Upper lobe of left lung (tissue), 6 donors: ENCODE results near the gene CDH8. TPM values are rescaled to one million over a fixed set of nuclear protein-coding genes. Genes with fewer than 3 reads are reported as not detected.

Source experiments
- ATAC-seq, 2 donors: fragments of 200-7000 bp; cut with Tn5 transposase; one replicate each; pipeline ENCODE4 v1.9.1; 2022; ENCODE audit warnings: mild to moderate bottlenecking in 2 of 2, moderate library complexity in 2 of 2; ENCODE audit not compliant: low FRiP score in 2 of 2
- DNase-seq, 2 donors: peaks; one replicate each; pipeline ENCODE4 v3.0.0-alpha.2; 2019 to 2020
- H3K27ac ChIP-seq, 4 donors: fragments of 200-600 bp; sonication (generic); one replicate each; pipeline ENCODE4 v1.5.1; 2016 to 2019
- H3K27me3 ChIP-seq, 4 donors: fragments of 200-600 bp; sonication (generic); one replicate each; pipeline ENCODE4 v1.5.1; 2017 to 2019
- H3K36me3 ChIP-seq, 4 donors: fragments of 200-600 bp; sonication (generic); one replicate each; pipeline ENCODE4 v1.5.1; 2016 to 2019
- H3K4me1 ChIP-seq, 4 donors: fragments of 200-600 bp; sonication (generic); one replicate each; pipeline ENCODE4 v1.5.1; 2018 to 2019
- H3K4me3 ChIP-seq, 4 donors: fragments of 200-600 bp; sonication (generic); one replicate each; pipeline ENCODE4 v1.5.1; 2017 to 2019; ENCODE audit warnings: mild to moderate bottlenecking in 2 of 4, moderate library complexity in 1 of 4
- H3K9me3 ChIP-seq, 4 donors: fragments of 200-600 bp; sonication (generic); one replicate each; pipeline ENCODE4 v1.5.1; 2018 to 2019
- EP300 ChIP-seq, 4 donors: sonication (generic); formaldehyde crosslinking; IDR thresholded peaks; one replicate each; pipeline ENCODE4 v1.5.1; 2017; ENCODE audit warnings: antibody characterized with exemption in 4 of 4, control low read depth in 2 of 4
- POLR2A ChIP-seq, 4 donors: fragments of 450-650 bp; IDR thresholded peaks; one replicate each; pipeline ENCODE4 v1.5.1; 2016 to 2017; ENCODE audit warnings: antibody characterized with exemption in 4 of 4, mild to moderate bottlenecking in 2 of 4
- POLR2AphosphoS5 ChIP-seq, 2 donors: sonication (generic); formaldehyde crosslinking; IDR thresholded peaks; one replicate each; pipeline ENCODE4 v1.5.1; 2017; ENCODE audit warnings: antibody characterized with exemption in 2 of 2
- WGBS, 2 donors: methylation state at CpG; one replicate each; pipeline ENCODE4 v1.1.5; 2017 to 2018; 5-methylcytosine and 5-hydroxymethylcytosine counted together
- total RNA-seq, 6 donors: library from RNA; depleted of rRNA in 4 of 6; stranded (reverse); fragments of >200 nt in 4 of 6; gene quantifications; one replicate each; pipeline versions ENCODE4 v1.1.0 to v1.2.1, GENCODE V29; 2016 to 2021
- TF ChIP-seq, protein P1 (sequence below), 6 experiments: fragments of 450-650 bp in 4 of 6; fragments of 200-600 bp in 2 of 6; sonication (generic) in 2 of 6; IDR thresholded peaks; one replicate each; pipeline ENCODE4 v1.5.1; 2016 to 2019; ENCODE audit warnings: antibody characterized with exemption in 6 of 6
- donor health status: DM: no; HTN: no; CAD: no; lungs with moderate emphysema.
- donor health status: DM: no; HTN: yes; CAD: no; lungs with severe emphysema.

CDH8 gene, protein sequence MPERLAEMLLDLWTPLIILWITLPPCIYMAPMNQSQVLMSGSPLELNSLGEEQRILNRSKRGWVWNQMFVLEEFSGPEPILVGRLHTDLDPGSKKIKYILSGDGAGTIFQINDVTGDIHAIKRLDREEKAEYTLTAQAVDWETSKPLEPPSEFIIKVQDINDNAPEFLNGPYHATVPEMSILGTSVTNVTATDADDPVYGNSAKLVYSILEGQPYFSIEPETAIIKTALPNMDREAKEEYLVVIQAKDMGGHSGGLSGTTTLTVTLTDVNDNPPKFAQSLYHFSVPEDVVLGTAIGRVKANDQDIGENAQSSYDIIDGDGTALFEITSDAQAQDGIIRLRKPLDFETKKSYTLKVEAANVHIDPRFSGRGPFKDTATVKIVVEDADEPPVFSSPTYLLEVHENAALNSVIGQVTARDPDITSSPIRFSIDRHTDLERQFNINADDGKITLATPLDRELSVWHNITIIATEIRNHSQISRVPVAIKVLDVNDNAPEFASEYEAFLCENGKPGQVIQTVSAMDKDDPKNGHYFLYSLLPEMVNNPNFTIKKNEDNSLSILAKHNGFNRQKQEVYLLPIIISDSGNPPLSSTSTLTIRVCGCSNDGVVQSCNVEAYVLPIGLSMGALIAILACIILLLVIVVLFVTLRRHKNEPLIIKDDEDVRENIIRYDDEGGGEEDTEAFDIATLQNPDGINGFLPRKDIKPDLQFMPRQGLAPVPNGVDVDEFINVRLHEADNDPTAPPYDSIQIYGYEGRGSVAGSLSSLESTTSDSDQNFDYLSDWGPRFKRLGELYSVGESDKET
- 1 to 10 TPM in 1 of 6 donors, under 1 TPM in 4, not detected in 1; 0.10 to 1.8 (median 0.31) TPM for total RNA-seq

- Histone ChIP-seq H3K27me3 (peaks cover 0 to 24% (median 9%) of the 10 kb centered on the region in 4 donors), H3K27ac (no peak within 1 kb of the TSS), H3K4me1 (peaks cover 0 to 26% (median 15%) of the 10 kb centered on the region in 4 donors), H3K9me3 (no peaks in the 10 kb centered on the region), H3K4me3 (peak within 1 kb of the TSS in 3 of 4 donors; percentile 22 to 45 (median 26)), H3K36me3 (no peaks in the 10 kb centered on the region)
- TF ChIP-seq POLR2AphosphoS5 (IDR thresholded peaks at IDR 0.05), result no peak
- TF ChIP-seq POLR2A (IDR thresholded peaks at IDR 0.05), result no peak
- DNase-seq (peak in 1 of 2 donors; percentile 85), ATAC-seq (peak; percentile 55 to 56)
- 0 to 9% methylated on average over 2 to 34 of the region's 60 CpGs for WGBS, 2 donors
Observed at GRCh38 chr16:62036101-62036801, at the start of gene CDH8. Gene CDH8, minus strand, starts transcription at chr16:62036438. Its CDS starts 15,035 bp downstream, at chr16:62021403.

- Histone ChIP-seq H3K4me1 (no peaks in the 10 kb centered on the region), H3K4me3 (no peak overlapping the region), H3K27ac (no peak overlapping the region), H3K9me3 (no peaks in the 10 kb centered on the region), H3K36me3 (no peaks in the 10 kb centered on the region), H3K27me3 (no peaks in the 10 kb centered on the region)
- 85 to 88% methylated on average over 4 of the region's 4 CpGs for WGBS, 2 donors
- TF ChIP-seq POLR2A (IDR thresholded peaks at IDR 0.05) (no peak), POLR2AphosphoS5 (IDR thresholded peaks at IDR 0.05) (no peak), EP300 (IDR thresholded peaks at IDR 0.05) (no peak)
- TF ChIP-seq, protein P1, sequence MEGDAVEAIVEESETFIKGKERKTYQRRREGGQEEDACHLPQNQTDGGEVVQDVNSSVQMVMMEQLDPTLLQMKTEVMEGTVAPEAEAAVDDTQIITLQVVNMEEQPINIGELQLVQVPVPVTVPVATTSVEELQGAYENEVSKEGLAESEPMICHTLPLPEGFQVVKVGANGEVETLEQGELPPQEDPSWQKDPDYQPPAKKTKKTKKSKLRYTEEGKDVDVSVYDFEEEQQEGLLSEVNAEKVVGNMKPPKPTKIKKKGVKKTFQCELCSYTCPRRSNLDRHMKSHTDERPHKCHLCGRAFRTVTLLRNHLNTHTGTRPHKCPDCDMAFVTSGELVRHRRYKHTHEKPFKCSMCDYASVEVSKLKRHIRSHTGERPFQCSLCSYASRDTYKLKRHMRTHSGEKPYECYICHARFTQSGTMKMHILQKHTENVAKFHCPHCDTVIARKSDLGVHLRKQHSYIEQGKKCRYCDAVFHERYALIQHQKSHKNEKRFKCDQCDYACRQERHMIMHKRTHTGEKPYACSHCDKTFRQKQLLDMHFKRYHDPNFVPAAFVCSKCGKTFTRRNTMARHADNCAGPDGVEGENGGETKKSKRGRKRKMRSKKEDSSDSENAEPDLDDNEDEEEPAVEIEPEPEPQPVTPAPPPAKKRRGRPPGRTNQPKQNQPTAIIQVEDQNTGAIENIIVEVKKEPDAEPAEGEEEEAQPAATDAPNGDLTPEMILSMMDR (IDR thresholded peaks at IDR 0.05), result no peak
- no peak for ATAC-seq
- no peak for DNase-seq
Observed at GRCh38 chr16:62079236-62079635, 43.0 kb upstream of the CDH8 start.

DNA sequence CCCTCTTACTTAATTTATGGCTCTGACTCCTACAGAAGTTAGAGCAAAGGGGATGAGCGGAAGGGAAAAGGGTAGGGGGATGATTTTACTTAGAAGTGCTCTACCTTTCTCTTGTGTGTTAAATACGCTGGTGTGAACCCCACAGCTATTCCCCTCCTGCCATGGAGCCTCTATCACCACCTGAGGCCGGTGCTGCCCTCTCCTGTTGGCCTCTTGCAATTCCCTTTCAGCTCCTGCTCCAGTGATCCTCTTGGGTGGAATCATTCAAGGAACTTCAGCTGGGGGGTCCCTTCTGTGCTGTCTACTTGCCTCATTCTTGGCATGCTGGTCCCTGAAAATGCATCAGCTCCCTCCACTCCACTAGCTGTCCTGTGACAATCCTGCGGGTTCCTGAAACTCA is 41.8 kb upstream of the CDH8 start:
- Histone ChIP-seq H3K27ac (no peak overlapping the region), H3K27me3 (no peaks in the 10 kb centered on the region), H3K4me1 (no peaks in the 10 kb centered on the region), H3K9me3 (no peaks in the 10 kb centered on the region), H3K4me3 (no peak overlapping the region), H3K36me3 (no peaks in the 10 kb centered on the region)
- ATAC-seq (no peak), DNase-seq (peak in 1 of 2 donors; percentile 21)
- TF ChIP-seq POLR2A (IDR thresholded peaks at IDR 0.05), result no peak
- TF ChIP-seq, protein P1 (IDR thresholded peaks at IDR 0.05), result peak in 1 of 6 experiments; percentile 18
- WGBS, 2 donors, result 52 to 56% methylated on average over 4 of the region's 4 CpGs

DNA sequence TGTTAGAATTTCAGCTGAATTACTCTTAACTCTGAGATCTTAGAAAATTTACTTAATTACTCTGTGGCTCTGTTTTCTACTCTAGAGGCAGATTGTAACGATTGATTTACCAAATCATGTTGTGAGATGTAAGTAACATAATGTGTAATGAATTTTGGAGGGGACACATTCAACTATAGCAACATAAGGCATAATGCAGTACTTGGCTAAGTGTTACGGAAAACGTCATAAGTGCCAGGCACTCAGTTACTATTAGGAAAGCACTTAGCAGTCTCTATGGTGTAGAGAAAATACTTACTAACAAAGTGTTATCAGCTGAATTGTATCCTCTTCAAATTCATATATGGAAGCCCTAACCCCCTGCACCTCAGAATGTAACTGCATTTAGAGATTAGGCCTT is 40.6 kb upstream of the CDH8 start:
- Histone ChIP-seq H3K27ac (no peak overlapping the region), H3K27me3 (no peaks in the 10 kb centered on the region), H3K36me3 (no peaks in the 10 kb centered on the region), H3K4me3 (no peak overlapping the region), H3K4me1 (no peaks in the 10 kb centered on the region), H3K9me3 (no peaks in the 10 kb centered on the region)
- TF ChIP-seq EP300 (IDR thresholded peaks at IDR 0.05) (no peak), POLR2A (IDR thresholded peaks at IDR 0.05) (no peak), POLR2AphosphoS5 (IDR thresholded peaks at IDR 0.05) (no peak)
- 81% methylated on average over 3 of the region's 3 CpGs for WGBS, 2 donors
- ATAC-seq (no peak), DNase-seq (no peak)

GRCh38 chr16:62068747-62069146 is 32.5 kb upstream of the CDH8 start:
- H3K4me3 ChIP-seq, result no peak overlapping the region
- H3K4me1 ChIP-seq, result peaks cover 0 to 4% (median 0%) of the 10 kb centered on the region in 4 donors
- TF ChIP-seq POLR2AphosphoS5 (IDR thresholded peaks at IDR 0.05) (no peak), POLR2A (IDR thresholded peaks at IDR 0.05) (no peak), EP300 (IDR thresholded peaks at IDR 0.05) (no peak)
- TF ChIP-seq, protein P1 (IDR thresholded peaks at IDR 0.05), result no peak
- ATAC-seq, result no peak
- no peaks in the 10 kb centered on the region for H3K9me3 ChIP-seq
- no peak for DNase-seq
- no peak overlapping the region for H3K27ac ChIP-seq
- 79 to 83% methylated on average over 1 of the region's 1 CpG for WGBS, 2 donors
- H3K36me3 ChIP-seq, result no peaks in the 10 kb centered on the region
- H3K27me3 ChIP-seq, result no peaks in the 10 kb centered on the region
